GM18519 (cell line): ENCODE results near the gene MARK3.

Experiments
- ATAC-seq: cut with Tn5 transposase; IDR thresholded peaks from one replicate; pipeline ENCODE4 v1.9.1; 2021; ENCODE audit warnings: mild to moderate bottlenecking, moderate library complexity; ENCODE audit not compliant: unreplicated experiment, low FRiP score

MARK3 gene

DNA sequence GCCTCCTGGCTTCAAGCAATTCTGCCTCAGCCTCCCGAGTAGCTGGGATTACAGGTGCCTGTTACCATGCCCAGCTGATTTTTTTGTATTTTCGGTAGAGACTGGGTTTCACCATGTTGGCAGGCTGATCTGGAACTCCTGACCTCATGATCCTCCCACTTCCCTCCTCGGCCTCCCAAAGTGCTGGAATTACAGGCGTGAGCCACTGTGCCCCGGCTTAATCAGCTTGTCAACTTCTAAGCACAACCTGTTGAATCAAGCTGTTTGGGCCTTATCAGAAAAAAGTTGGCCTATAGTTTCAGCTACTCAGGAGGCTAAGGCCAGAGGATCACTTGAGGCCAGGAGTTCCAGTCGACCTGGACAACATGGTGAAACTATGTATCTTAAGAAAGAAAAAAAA is 7.9 kb downstream of the MARK3 start:
- ATAC-seq: no peak

DNA sequence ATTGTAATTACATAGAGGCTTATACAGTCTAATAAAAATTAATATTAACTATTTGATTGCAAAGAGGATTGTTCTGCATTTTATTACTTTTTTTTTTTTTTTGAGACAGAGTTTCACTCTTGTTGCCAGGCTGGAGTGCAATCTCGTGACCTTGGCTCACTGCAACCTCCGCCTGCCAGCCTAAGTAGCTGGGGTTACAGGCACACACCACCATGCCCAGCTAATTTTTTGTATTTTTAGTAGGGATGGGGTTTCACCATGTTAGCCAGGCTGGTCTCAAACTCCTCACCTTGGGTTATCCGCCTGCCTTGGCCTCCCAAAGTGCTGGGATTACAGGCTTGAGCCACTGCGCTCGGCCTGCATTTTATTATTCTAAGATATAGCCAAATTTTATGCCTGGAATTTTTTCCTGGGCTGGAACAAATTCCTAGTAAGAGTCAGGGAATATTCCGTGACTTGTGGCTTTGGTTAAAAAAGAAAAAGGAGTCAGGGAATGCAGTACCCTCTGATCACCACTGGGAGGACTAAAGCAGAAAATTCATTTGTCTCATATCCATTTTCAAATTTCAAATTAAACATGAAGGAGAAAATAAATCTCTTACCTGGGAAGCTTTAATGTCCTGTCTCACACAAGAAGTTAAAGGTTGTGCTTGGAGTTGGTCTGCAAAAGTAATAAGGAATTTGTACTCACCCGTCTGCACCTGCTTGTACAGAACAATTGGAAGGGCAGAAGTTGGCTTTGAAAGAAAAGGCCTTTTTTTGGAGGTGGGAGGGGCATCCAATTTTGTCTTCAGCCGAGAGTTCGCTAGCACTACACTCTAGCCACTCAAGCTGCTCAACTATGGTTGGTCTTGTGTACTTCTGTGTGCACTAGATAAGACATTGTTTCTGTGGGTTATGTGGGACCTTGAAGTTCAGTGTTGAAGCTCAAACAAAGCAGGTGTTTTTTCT is 8.7 kb downstream of the MARK3 start:
- no peak for ATAC-seq

DNA sequence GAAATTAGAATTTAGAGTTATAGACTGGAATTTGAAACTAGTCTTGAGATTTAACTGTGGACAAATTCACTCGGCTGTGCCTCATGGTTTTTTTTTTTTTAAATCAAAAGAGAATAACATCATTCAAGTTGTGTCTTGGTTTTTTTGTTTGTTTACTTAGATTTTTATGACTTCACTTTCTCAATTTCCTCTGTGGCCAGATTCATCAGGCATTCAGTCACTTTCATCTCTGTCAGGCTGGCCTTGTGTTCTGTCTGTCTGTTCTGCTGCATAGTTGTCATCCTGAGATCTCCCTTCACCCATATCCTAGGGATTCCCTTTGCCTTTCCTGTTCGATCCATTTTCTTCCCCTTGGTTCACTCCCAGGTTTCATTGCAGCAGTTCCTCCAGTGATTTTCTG is 10.0 kb downstream of the MARK3 start:
- ATAC-seq: no peak

DNA sequence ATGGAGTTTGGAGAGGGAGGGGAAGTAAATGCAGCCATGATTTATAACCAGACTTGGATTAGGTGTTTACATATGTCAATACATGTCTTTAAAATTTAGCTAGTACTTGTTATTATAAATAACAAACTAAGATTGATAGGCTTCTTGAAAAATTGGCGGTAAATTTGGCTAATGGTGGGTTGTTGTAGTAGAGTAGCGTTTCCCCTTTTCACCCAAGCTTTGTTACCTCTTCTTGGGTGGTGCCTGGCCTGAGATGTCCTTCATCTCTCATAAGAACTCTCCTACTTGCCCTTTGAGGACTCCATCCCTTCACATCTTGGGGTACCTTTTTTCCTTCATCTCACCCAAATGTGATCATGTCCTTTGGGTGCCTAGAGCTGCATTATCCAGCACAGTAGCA is 11.2 kb downstream of the MARK3 start:
- no peak for ATAC-seq

DNA sequence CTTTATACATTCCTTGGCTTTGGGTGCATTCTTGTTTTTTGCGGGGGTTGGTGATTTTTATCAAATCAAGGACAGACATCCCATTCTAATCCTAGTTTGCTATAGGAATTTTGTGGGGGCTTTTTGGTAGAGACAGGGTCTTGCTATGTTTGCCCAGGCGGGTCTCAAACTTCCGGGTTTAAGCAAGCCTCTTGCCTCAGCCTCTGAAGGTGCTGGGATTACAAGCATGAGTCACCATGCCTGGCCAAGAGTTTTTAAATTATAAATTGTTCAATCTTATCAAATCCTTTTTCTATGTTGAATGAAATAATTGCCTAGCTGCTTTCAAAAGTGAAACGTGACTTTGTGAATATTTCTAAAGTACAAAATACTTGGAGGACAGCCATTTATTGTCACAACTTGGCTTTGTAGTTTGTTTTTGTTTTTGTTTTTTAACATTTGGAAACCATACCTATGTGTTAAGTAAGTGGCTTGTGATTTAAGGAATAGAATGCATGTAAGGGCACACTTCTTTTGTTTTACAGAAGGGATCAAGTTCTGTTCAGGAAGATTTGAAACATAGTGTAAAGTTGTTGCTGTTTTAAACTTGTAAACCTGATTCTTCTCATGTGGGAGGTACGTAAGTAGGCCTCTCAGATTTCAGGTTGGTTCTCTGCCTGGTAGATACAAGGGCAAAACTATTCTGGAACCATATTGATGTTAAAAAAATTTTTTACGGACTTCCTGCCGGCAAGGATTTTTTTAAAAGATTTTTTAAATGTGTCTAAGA is 13.4 kb downstream of the MARK3 start:
- ATAC-seq: no peak

DNA sequence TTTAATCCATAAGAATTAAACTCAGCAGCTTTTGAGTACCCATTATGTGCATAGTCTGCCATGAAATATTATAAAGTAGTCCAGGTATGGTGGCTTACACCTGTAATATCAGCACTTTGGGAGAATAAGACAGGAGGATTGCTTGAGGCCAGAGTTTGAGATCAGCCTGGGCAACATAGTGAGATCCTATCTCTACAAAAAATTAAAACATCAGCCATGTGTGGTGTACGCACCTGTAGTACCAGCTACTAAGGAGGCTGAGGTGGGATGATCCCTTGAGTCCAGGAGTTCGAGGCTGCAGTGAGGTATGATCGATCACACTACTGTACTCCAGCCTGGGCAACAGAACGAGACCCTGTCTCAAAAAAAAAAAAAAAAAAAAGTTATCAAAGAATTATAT is 15.3 kb downstream of the MARK3 start:
- no peak for ATAC-seq

DNA sequence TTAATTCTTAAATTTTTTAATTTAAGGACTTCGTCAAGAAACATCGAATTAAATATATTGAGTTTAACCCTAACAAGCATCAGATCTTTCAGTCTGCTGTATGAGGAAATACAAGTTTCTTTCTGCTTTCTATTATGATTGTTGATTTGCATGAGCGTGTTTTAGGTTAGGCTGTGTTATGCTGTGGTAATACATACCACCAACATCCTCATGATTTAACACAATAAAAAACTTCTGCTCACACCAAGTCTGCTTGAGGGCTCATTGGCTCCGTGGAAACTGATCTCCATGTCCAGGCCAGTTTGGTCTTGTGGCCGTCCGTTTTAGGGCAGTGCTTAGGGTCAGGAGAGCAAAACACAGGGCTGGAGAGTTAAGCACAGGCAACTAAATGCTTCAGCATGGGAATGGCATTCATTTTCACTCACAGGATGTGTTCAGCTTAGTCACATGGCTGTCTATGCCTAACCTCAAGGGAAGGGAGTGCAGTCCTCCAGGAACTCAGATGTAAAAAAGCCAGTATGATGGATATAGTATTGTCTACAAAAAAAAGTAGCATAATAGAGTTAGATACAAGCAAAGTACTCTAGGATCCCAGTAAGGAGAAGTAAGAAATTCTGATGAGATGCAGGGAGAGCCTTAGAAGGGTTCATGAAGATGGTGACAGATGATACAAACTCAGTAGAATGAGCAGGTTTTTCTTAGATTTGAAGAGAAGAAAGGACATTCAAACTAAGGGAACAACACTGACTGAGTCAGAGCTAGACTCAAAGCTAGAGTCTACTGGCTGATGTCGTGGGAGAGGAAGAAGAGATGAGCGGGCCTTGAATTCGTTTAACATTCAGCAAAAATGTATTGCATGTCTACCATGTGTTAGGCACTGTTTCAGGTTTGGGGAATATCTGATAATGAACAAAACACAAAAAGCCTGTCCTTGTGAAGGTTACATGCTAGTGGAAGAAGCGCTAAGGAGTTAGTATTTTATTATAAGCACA is 16.3 kb downstream of the MARK3 start:
- no peak for ATAC-seq

DNA sequence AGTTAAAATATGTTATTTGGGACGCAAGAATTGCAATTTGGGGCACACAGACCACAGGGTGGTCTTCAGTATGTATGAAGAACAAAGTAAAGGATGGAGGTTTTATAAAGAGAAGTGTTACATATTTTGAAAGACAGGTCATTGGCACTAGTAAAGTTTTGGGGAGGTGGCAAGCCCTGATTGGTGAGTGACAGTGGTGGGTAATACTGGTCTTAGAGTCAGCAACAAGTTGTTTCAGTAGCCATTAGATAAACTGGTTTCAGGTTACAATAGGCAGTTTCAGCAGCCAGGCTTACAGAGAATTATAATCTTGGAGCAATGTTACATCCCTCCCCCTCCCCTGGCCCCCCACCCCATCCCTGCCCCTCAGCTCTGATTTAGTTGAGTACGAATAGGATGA is 17.5 kb downstream of the MARK3 start:
- no peak for ATAC-seq

DNA sequence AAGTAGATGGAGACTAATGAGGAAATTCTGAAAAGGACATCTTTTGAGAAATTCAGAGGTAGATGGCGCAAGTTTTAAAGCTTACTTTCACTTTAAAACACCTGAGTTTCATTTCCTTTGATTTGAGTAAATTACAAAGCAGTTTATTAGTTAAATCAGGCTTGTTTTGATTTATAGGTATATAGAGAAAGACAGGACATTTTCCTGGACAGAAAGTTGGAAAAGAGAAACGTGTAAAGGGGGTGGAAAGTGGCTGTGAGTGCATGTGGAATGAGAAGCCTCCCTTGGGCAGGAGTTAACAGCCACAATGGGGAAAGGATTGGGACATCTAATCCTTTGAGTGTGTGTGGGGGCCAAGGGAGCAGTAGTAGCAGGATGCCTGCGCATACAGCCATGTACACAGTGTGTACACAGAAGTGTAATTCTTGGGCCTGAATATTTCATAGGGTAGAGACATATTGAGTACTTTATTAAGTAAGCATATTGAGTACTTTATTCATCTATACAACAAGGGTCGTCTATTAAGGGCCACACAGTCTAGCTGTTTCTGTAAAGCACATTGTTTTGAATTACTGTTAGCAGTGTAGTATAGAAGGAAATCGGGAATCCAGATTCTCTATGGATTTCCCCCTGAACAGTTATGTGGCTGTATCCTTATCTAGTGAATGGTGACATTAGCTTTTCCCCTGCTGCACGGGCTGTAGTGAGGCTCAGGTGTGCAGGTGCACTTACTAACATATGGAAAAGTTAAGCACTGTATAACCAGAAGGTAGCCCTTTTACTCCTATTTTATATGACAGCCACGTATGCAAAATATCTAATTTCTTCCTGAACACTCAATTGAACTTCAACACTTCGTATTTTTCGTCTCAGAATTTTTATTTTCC is 19.1 kb downstream of the MARK3 start:
- no peak for ATAC-seq

DNA sequence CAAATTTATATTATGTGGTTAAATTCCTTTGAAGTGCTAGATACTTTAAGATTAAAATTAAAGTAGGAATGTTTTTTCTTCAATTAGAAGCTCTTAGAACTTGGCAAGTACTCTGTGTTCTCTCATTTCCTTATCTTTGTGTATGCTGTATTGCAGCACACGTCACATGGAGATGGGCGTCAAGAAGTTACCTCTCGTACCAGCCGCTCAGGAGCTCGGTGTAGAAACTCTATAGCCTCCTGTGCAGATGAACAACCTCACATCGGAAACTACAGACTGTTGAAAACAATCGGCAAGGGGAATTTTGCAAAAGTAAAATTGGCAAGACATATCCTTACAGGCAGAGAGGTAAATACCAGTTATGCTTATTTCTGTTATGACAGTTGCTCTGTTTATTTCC is 19.7 kb downstream of the MARK3 start:
- ATAC-seq: no peak

DNA sequence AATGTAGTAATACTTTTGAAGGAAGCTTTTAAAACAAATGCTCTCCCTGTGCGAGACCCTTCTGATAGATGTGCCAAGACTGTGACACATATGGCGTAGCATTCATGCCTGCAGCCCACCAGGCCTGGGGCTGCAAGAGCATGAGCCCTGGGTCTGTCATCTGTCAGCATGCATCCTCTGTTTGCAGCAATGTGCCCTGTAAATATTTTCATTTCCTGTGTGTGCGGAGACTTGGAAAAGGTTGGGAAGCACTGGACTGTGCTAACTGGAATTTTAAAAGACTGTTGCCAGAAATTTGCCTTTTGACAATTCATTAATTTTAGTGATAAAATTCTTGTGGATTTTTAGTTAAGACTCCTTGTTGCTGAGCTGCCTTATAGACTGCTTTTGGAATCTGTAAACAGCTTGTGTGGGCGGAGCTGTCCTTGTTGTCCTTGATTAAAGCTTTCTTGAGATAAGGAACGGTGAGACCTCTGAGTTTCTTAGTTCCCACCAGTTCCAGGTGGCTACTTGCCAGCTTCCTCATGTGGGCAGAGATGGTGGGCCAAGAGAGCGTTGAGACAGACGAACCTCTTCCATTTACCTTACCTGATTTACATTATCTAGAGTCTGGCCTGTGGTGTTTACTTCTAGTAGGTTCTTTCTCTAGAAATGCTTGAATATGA is 23.4 kb downstream of the MARK3 start:
- no peak for ATAC-seq

DNA sequence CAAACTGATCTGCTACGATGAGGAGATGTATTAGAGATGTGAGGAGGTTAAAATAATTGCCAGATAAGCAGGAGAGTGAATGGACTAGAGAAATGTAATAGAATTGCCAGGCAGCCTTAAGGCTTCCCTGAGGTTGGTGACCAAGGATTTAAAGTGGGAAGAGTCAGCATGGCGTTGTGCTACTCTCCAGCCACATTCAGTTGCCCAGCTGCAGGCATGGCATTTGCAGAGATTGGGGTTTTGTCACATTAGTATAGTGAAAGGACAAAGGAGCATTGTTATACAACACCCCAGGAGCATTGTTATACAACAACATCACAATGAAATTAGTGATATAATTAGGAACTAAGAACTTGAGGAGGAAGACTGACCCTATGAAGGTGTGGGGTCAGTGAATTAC is 31.7 kb downstream of the MARK3 start:
- ATAC-seq: no peak

DNA sequence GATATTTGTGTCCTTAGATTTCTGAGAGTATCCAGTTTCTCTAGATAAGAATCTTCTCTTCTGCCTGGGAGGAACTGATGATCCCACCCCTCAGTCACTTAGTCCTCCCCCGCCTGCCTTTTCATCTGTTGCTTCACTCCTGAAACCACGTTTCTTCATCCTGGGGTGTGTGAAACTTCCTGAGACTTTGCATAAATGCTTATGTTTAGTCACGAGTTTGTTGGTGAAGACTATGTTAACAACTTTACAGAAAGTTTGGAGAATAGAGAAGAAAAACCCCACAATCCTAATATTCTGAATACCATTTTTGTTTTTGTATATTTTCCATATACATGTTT is 33.2 kb downstream of the MARK3 start:
- ATAC-seq: no peak

DNA sequence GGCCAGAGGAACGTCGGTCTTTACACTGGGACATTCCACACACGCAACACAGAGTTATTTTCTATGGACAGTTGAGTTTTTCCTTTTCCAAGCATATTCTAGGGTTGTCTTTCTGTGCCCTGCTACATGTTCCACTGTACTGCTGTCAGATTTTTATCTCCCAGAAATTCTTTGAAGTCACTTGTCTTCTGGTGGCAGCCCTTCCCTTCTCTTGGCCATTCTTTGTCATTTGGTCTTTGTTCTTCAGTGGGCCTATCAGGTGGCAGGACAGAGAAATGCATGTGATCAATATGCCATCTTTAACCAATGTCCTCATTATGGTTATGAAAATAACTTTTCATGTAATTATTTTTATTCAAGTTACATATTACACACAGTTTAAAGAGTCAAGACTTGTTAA is 36.3 kb downstream of the MARK3 start:
- no peak for ATAC-seq

DNA sequence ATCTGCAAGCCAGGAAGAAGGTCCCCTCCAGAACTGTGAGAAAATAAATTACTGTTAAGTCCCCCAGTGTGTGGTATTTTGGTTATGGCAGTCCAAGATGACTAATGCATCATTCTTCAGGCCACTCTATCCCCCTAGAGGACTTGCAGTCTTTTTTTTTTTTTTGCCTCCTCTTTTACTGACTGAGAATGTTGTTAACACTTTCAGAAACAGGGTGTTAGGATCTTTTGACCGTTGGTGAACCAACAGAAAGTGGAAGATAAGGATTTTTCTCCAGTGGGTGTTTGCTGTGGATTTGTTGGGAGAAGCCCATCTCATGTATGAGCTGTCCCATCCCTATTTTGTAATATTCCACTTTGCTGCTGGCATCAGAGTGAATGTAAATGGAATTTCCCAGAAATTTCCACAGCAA is 37.8 kb downstream of the MARK3 start:
- no peak for ATAC-seq

DNA sequence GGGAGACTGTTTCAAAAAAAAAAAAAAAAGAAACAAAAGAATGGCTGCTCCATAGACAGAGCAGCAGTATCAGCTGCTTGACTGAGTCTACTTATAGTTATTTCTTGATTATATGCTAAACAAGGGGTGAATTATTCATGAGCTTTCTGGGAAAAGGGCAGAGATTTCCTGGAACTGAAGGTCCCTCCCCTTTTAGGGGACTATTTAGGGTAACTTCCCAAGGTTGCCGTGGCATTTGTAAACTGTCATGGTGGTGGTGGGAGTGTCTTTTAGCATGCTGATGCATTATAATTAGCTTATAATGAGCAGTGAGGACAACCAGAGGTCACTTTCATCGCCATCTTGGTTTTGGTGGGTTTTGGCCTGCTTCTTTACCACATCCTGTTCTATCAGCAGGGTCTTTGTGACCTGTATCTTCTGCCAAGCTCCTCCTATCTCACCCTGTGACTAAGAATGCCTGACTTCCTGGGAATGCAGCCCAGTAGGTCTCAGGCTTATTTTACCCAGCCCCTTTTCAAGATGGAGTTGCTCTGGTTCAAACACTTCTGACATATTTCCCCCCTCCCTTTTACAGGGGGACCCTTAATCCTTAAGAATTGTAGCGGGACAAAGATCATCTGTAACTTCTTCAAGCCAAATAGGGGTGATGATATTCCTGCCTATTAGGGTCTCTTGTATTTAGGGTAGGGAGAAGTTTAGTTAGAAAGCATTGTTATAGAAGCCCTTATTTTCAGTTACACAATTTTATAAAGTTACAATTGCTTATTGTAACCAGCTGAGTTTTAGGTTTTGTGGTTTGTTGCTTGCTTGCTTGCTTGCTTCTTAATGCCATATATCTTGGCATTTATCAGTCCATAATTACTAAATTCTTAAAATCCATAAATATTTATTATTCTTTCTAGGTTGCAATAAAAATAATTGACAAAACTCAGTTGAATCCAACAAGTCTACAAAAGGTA is 42.5 kb downstream of the MARK3 start:
- no peak for ATAC-seq

DNA sequence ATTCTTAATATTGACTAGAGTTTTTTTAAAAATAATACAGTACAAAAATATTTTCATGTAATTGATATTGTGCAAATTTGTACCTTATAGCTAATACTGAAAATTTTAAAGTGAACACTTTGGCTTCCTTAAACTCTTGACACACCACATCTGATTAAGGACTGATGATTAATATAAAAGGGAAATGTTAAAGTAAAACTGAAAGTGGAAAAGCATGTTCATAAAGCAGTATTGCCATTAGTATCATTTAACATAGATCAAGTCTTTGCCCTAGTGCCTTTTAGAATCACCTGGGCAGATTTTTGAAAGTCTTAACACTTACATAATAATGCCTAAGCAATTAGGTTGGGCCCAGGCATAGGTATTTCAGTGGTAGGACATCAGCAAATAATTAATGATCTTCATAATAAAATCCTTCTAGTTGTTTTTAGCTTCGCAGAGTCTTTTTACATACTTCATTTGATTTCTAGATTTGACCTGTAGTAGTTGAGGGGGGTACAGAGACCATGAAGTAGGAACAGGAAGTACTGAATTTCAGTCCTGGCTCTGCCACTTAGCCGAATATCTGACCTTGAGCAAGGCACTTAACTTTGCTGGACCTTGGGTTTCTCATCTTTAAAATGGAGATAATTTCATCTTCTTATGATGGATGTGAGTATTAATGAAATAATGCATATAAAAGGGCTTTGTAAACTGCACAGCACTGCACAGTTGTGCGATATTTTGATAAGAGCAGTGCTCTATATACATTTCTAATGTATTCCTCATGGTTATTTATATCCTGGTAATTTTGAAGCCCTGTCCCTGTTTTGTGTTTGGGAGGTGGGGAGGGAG is 43.7 kb downstream of the MARK3 start:
- no peak for ATAC-seq
